HL-60 (cell line): ENCODE measurements around the gene TDRD12.

ENCODE experiments used
- DNase-seq, 2 experiments: peaks; one replicate each; pipeline ENCODE4 v3.0.0-alpha.2; 2010 to 2020; ENCODE audit warnings: low read depth in 1 of 2, low spot score in 1 of 2
- H3K27ac ChIP-seq: fragments of 250-450 bp; sonication (Bioruptor Pico); replicated peaks from 2 replicates; pipeline ENCODE4 v1.5.1; 2020; ENCODE audit warnings: mild to moderate bottlenecking, moderate library complexity
- H3K27me3 ChIP-seq: fragments of 250-450 bp; sonication (Bioruptor Pico); 2 replicates; pipeline ENCODE4 v1.5.1; 2021; ENCODE audit warnings: mild to moderate bottlenecking, moderate library complexity; ENCODE audit not compliant: insufficient read depth, poor library complexity, severe bottlenecking
- H3K4me3 ChIP-seq: replicated peaks from 2 replicates; pipeline ENCODE4 v1.5.1; 2011; ENCODE audit warnings: mild to moderate bottlenecking, control low read depth, low read length; ENCODE audit not compliant: insufficient read depth
- CTCF ChIP-seq: IDR thresholded peaks from one replicate; pipeline ENCODE4 v1.5.1; 2011; ENCODE audit warnings: low read length, control low read depth, inconsistent platforms; ENCODE audit not compliant: insufficient read depth
- GABPA ChIP-seq: IDR thresholded peaks from 2 replicates; pipeline ENCODE4 v1.6.1; 2012; ENCODE audit warnings: low read depth
- POLR2AphosphoS5 ChIP-seq: IDR thresholded peaks from 2 replicates; pipeline ENCODE4 v1.6.1; 2012; ENCODE audit warnings: low read depth
- REST ChIP-seq: IDR thresholded peaks from 2 replicates; pipeline ENCODE4 v1.6.1; 2012; ENCODE audit warnings: low read depth; ENCODE audit not compliant: insufficient replicate concordance
- SPI1 ChIP-seq: IDR thresholded peaks from 2 replicates; pipeline ENCODE4 v1.6.1; 2012; ENCODE audit warnings: low read depth, mild to moderate bottlenecking, borderline replicate concordance

The TDRD12 gene

GRCh38 chr19:32720936-32721250 is 1.3 kb downstream of the TDRD12 start:
- no peak for DNase-seq
- Histone ChIP-seq H3K4me3 (no peak overlapping the region), H3K27me3 (no peaks in the 10 kb centered on the region), H3K27ac (no peak overlapping the region)
- TF ChIP-seq GABPA: no peak
- no peak for TF ChIP-seq SPI1

- no peak overlapping the region for H3K27ac ChIP-seq
These were observed 16.4 kb downstream of the TDRD12 start for GRCh38 chr19:32735936-32736335.

GRCh38 chr19:32743021-32743420 is 23.5 kb downstream of the TDRD12 start:
- no peak for DNase-seq
- Histone ChIP-seq H3K4me3 (no peak overlapping the region), H3K27me3 (no peaks in the 10 kb centered on the region), H3K27ac (no peak overlapping the region)
- TF ChIP-seq CTCF: no peak
- no peak for TF ChIP-seq SPI1
- TF ChIP-seq REST: no peak
- TF ChIP-seq POLR2AphosphoS5: no peak
- no peak for TF ChIP-seq GABPA

More at GRCh38 chr19:32735936-32736335, 16.4 kb downstream of the TDRD12 start:
- no peak for DNase-seq
- no peak overlapping the region for H3K4me3 ChIP-seq
- TF ChIP-seq SPI1: no peak
- no peak for TF ChIP-seq POLR2AphosphoS5
- no peak for TF ChIP-seq GABPA
- no peak for TF ChIP-seq REST
- TF ChIP-seq CTCF: no peak
- no peaks in the 10 kb centered on the region for H3K27me3 ChIP-seq

- TF ChIP-seq REST (no peak), CTCF (no peak), SPI1 (no peak), POLR2AphosphoS5 (no peak), GABPA (no peak)
- Histone ChIP-seq H3K27ac (no peak overlapping the region), H3K27me3 (no peaks in the 10 kb centered on the region), H3K4me3 (no peak overlapping the region)
- no peak for DNase-seq
These were observed 23.9 kb downstream of the TDRD12 start for GRCh38 chr19:32743447-32743846.
